ENCODE measurements around the gene FGF12. TPM values are rescaled to one million over a fixed set of nuclear protein-coding genes. Genes with fewer than 3 reads are reported as not detected.

Gene FGF12
- total RNA-seq, 4 donors from 2014 or later, result 1.0 to 4.4 (median 1.3) TPM; not detected in 1

GRCh38 chr3:192092388-192093005 lies 634.8 kb downstream of the FGF12 start:
- Histone ChIP-seq H3K36me3 (no peaks in the 10 kb centered on the region), H3K4me3 (no peak overlapping the region), H3K27ac (no peak overlapping the region), H3K9me3 (no peaks in the 10 kb centered on the region), H3K27me3 (no peaks in the 10 kb centered on the region), H3K4me1 (no peaks in the 10 kb centered on the region)
- intact Hi-C loops (cut with DNase I; ENCODE audit: low total_unique reads), result no loop called here
- TF ChIP-seq, protein P1, sequence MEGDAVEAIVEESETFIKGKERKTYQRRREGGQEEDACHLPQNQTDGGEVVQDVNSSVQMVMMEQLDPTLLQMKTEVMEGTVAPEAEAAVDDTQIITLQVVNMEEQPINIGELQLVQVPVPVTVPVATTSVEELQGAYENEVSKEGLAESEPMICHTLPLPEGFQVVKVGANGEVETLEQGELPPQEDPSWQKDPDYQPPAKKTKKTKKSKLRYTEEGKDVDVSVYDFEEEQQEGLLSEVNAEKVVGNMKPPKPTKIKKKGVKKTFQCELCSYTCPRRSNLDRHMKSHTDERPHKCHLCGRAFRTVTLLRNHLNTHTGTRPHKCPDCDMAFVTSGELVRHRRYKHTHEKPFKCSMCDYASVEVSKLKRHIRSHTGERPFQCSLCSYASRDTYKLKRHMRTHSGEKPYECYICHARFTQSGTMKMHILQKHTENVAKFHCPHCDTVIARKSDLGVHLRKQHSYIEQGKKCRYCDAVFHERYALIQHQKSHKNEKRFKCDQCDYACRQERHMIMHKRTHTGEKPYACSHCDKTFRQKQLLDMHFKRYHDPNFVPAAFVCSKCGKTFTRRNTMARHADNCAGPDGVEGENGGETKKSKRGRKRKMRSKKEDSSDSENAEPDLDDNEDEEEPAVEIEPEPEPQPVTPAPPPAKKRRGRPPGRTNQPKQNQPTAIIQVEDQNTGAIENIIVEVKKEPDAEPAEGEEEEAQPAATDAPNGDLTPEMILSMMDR (IDR thresholded peaks at IDR 0.05), result no peak
- no peak for TF ChIP-seq POLR2A (IDR thresholded peaks at IDR 0.05)
- no peak for DNase-seq

DNA sequence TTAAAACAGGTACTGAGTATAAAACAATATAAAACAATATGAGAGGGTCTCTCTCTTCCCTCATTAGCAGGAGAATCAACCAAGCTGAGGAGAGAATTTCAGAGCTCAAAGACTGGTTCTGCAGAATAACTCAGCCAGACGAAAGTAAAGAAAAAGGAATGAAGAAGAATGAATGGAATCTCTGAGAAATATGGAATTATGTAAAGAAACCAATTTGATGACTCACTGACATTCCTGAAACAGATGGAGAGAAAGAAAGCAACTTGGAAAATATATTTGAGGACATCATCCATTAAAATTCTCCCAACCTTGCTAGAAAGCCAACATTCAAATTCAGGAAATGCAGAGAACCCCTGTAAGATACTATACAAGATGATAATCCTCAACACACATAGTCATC lies 635.5 kb downstream of the FGF12 start:
- no peak for DNase-seq
- H3K36me3 ChIP-seq, result no peaks in the 10 kb centered on the region
- no peaks in the 10 kb centered on the region for H3K27me3 ChIP-seq
- no peaks in the 10 kb centered on the region for H3K9me3 ChIP-seq
- no peak for TF ChIP-seq POLR2A (IDR thresholded peaks at IDR 0.05)
- TF ChIP-seq, protein P1 (IDR thresholded peaks at IDR 0.05), result no peak
- no peaks in the 10 kb centered on the region for H3K4me1 ChIP-seq
- intact Hi-C loops (cut with DNase I; ENCODE audit: low total_unique reads), result no loop called here
- no peak overlapping the region for H3K27ac ChIP-seq
- H3K4me3 ChIP-seq, result no peak overlapping the region

- intact Hi-C loops (cut with DNase I; ENCODE audit: low total_unique reads), result no loop called here
- TF ChIP-seq, protein P1 (IDR thresholded peaks at IDR 0.05), result no peak
- TF ChIP-seq POLR2A (IDR thresholded peaks at IDR 0.05), result no peak
- Histone ChIP-seq H3K27me3 (no peaks in the 10 kb centered on the region), H3K4me3 (no peak overlapping the region), H3K27ac (no peak overlapping the region), H3K4me1 (no peaks in the 10 kb centered on the region), H3K9me3 (no peaks in the 10 kb centered on the region), H3K36me3 (no peaks in the 10 kb centered on the region)
- DNase-seq, result no peak
Measured at GRCh38 chr3:192090586-192090985, 636.8 kb downstream of the FGF12 start.

Small RNA genes lying within 50 kb of the gene (small RNA-seq; reads per million reads assigned to genes)
- gene RF01210 (not detected), gene RNU1-20P (not detected)

Other genes with a start within 250 kb of the FGF12 start
- 10 to 100 TPM in 2 of 4 donors, 1 to 10 TPM in 2; 5.0 to 21.8 (median 11.9) TPM for gene MB21D2, start 190.3 kb upstream of the FGF12 start, total RNA-seq